HEK293 (cell line): Measurements from ENCODE around the gene GCNT2.

Experiments used
- EGR2 ChIP-seq: fragments of 450-650 bp; formaldehyde crosslinking; IDR thresholded peaks from 2 replicates; pipeline ENCODE4 v1.5.1; 2016; ENCODE audit warnings: low read depth, missing biosample characterization, missing genetic modification characterization
- FEZF1 ChIP-seq: fragments of 450-650 bp; formaldehyde crosslinking; IDR thresholded peaks from 2 replicates; pipeline ENCODE4 v1.5.1; 2016; ENCODE audit warnings: missing biosample characterization, missing genetic modification characterization
- GLI4 ChIP-seq: fragments of 450-650 bp; formaldehyde crosslinking; IDR thresholded peaks from 2 replicates; pipeline ENCODE4 v1.5.1; 2016; ENCODE audit warnings: missing biosample characterization, missing genetic modification characterization
- GLIS2 ChIP-seq: fragments of 450-650 bp; formaldehyde crosslinking; IDR thresholded peaks from 2 replicates; pipeline ENCODE4 v1.5.1; 2016; ENCODE audit warnings: missing biosample characterization, missing genetic modification characterization
- IKZF3 ChIP-seq: fragments of 450-650 bp; IDR thresholded peaks from 2 replicates; pipeline ENCODE4 v1.5.0; 2018; ENCODE audit warnings: missing biosample characterization, mild to moderate bottlenecking, missing genetic modification characterization, moderate library complexity
- KLF1 ChIP-seq: fragments of 450-650 bp; formaldehyde crosslinking; IDR thresholded peaks from 2 replicates; pipeline ENCODE4 v1.5.1; 2016; ENCODE audit warnings: missing biosample characterization, missing genetic modification characterization
- KLF10 ChIP-seq: fragments of 450-650 bp; IDR thresholded peaks from 2 replicates; pipeline ENCODE4 v1.5.1; 2018; ENCODE audit warnings: missing biosample characterization, mild to moderate bottlenecking, missing genetic modification characterization
- RBAK ChIP-seq: fragments of 450-650 bp; formaldehyde crosslinking; IDR thresholded peaks from 2 replicates; pipeline ENCODE4 v1.5.1; 2016; ENCODE audit warnings: missing biosample characterization, missing genetic modification characterization
- ZNF148 ChIP-seq: fragments of 450-650 bp; formaldehyde crosslinking; IDR thresholded peaks from 2 replicates; pipeline ENCODE4 v1.5.0; 2017; ENCODE audit warnings: missing biosample characterization, missing genetic modification characterization, borderline replicate concordance
- ZNF280C ChIP-seq: fragments of 450-650 bp; formaldehyde crosslinking; IDR thresholded peaks from 2 replicates; pipeline ENCODE4 v1.5.1; 2016; ENCODE audit warnings: missing biosample characterization, missing genetic modification characterization
- ZNF521 ChIP-seq: fragments of 450-650 bp; formaldehyde crosslinking; IDR thresholded peaks from 2 replicates; pipeline ENCODE4 v1.5.1; 2017; ENCODE audit warnings: missing biosample characterization, mild to moderate bottlenecking, missing genetic modification characterization
- ZNF529 ChIP-seq: fragments of 450-650 bp; formaldehyde crosslinking; IDR thresholded peaks from 2 replicates; pipeline ENCODE4 v1.5.1; 2017; ENCODE audit warnings: missing genetic modification characterization, missing biosample characterization; ENCODE audit not compliant: insufficient replicate concordance
- ZNF580 ChIP-seq: fragments of 450-650 bp; formaldehyde crosslinking; IDR thresholded peaks from 2 replicates; pipeline ENCODE4 v1.5.1; 2016; ENCODE audit warnings: missing biosample characterization, missing genetic modification characterization
- ZNF621 ChIP-seq: fragments of 450-650 bp; formaldehyde crosslinking; IDR thresholded peaks from 2 replicates; pipeline ENCODE4 v1.5.1; 2017; ENCODE audit warnings: missing biosample characterization, missing genetic modification characterization
- ZNF791 ChIP-seq: fragments of 450-650 bp; formaldehyde crosslinking; IDR thresholded peaks from 2 replicates; pipeline ENCODE4 v1.5.1; 2016; ENCODE audit warnings: missing biosample characterization, missing genetic modification characterization
- ZNF837 ChIP-seq: fragments of 450-650 bp; formaldehyde crosslinking; IDR thresholded peaks from 2 replicates; pipeline ENCODE4 v1.5.1; 2016; ENCODE audit warnings: missing biosample characterization, missing genetic modification characterization
- ZSCAN4 ChIP-seq: fragments of 450-650 bp; formaldehyde crosslinking; IDR thresholded peaks from 2 replicates; pipeline ENCODE4 v1.5.1; 2017; ENCODE audit warnings: missing biosample characterization, missing genetic modification characterization
- ZXDB ChIP-seq: fragments of 450-650 bp; formaldehyde crosslinking; IDR thresholded peaks from 2 replicates; pipeline ENCODE4 v1.5.1; 2016; ENCODE audit warnings: missing biosample characterization, missing genetic modification characterization
- TF ChIP-seq, protein P1 (sequence below): fragments of 450-650 bp; formaldehyde crosslinking; IDR thresholded peaks from 2 replicates; pipeline ENCODE4 v1.5.1; 2016; ENCODE audit warnings: missing biosample characterization, missing genetic modification characterization
- TF ChIP-seq, protein P2 (sequence below): fragments of 450-650 bp; formaldehyde crosslinking; IDR thresholded peaks from 2 replicates; pipeline ENCODE4 v1.5.1; 2016; ENCODE audit warnings: missing biosample characterization, missing genetic modification characterization
- TF ChIP-seq, protein P3 (sequence below): fragments of 450-650 bp; formaldehyde crosslinking; IDR thresholded peaks from 2 replicates; pipeline ENCODE4 v1.5.1; 2016; ENCODE audit warnings: missing biosample characterization, missing genetic modification characterization, borderline replicate concordance

The GCNT2 gene

DNA sequence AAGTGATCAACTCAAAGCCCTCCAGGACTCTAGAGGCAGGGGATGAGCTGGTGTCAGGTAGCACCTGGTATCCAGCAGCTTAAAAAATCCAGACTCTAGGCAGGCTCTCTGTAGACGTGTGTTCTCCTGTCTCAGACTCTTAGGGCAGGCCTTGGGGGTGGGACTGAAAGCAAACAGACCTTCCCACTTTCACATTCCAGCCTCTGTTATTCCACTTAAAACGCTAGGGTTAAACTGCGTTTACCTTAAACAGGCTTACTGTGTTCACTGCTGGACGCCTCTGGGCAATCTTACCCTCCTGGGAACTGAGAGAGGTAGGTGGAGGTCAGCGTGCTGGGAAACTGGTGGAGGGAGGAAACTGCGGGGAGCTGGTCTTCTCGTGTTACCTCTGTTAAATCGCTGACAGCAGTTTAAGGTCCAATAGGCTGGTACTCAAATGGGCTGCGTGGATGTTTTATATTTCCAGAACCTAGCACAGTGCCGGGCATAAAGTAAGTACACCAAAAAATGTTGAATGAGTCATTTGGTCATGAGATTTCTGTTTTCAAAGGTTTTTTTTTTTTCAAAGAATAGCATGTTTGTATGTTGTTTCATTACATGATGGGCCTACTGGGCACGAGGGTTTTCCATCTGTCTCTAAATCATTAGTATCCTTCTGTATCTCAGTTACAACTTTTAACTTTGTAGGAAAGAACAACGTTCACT lies at the start of gene GCNT2 (continued):
- TF ChIP-seq ZNF791: no peak
- TF ChIP-seq ZNF280C: no peak
- TF ChIP-seq, protein P1, sequence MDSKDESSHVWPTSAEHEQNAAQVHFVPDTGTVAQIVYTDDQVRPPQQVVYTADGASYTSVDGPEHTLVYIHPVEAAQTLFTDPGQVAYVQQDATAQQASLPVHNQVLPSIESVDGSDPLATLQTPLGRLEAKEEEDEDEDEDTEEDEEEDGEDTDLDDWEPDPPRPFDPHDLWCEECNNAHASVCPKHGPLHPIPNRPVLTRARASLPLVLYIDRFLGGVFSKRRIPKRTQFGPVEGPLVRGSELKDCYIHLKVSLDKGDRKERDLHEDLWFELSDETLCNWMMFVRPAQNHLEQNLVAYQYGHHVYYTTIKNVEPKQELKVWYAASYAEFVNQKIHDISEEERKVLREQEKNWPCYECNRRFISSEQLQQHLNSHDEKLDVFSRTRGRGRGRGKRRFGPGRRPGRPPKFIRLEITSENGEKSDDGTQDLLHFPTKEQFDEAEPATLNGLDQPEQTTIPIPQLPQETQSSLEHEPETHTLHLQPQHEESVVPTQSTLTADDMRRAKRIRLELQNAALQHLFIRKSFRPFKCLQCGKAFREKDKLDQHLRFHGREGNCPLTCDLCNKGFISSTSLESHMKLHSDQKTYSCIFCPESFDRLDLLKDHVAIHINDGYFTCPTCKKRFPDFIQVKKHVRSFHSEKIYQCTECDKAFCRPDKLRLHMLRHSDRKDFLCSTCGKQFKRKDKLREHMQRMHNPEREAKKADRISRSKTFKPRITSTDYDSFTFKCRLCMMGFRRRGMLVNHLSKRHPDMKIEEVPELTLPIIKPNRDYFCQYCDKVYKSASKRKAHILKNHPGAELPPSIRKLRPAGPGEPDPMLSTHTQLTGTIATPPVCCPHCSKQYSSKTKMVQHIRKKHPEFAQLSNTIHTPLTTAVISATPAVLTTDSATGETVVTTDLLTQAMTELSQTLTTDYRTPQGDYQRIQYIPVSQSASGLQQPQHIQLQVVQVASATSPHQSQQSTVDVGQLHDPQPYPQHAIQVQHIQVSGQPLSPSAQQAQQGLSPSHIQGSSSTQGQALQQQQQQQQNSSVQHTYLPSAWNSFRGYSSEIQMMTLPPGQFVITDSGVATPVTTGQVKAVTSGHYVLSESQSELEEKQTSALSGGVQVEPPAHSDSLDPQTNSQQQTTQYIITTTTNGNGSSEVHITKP (tag by site-specific recombination): peak; percentile 73
- no peak for TF ChIP-seq ZNF621 (tag by site-specific recombination)
- TF ChIP-seq KLF10: peak; percentile 50; the same call in 1 of the 2 replicates
- TF ChIP-seq, protein P2, sequence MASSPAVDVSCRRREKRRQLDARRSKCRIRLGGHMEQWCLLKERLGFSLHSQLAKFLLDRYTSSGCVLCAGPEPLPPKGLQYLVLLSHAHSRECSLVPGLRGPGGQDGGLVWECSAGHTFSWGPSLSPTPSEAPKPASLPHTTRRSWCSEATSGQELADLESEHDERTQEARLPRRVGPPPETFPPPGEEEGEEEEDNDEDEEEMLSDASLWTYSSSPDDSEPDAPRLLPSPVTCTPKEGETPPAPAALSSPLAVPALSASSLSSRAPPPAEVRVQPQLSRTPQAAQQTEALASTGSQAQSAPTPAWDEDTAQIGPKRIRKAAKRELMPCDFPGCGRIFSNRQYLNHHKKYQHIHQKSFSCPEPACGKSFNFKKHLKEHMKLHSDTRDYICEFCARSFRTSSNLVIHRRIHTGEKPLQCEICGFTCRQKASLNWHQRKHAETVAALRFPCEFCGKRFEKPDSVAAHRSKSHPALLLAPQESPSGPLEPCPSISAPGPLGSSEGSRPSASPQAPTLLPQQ (tag by site-specific recombination): peak; percentile 47; the same call in 1 of the 2 replicates
- peak; percentile 80; the same call in 1 of the 2 replicates for TF ChIP-seq ZNF580 (tag by site-specific recombination)
- no peak for TF ChIP-seq GLI4 (tag by site-specific recombination)
- TF ChIP-seq IKZF3: peak; percentile 67
- 0 out of 2 replicates have a peak, but pooled peaks have one; percentile 15 for TF ChIP-seq GLIS2 (tag by site-specific recombination)
- TF ChIP-seq, protein P3, sequence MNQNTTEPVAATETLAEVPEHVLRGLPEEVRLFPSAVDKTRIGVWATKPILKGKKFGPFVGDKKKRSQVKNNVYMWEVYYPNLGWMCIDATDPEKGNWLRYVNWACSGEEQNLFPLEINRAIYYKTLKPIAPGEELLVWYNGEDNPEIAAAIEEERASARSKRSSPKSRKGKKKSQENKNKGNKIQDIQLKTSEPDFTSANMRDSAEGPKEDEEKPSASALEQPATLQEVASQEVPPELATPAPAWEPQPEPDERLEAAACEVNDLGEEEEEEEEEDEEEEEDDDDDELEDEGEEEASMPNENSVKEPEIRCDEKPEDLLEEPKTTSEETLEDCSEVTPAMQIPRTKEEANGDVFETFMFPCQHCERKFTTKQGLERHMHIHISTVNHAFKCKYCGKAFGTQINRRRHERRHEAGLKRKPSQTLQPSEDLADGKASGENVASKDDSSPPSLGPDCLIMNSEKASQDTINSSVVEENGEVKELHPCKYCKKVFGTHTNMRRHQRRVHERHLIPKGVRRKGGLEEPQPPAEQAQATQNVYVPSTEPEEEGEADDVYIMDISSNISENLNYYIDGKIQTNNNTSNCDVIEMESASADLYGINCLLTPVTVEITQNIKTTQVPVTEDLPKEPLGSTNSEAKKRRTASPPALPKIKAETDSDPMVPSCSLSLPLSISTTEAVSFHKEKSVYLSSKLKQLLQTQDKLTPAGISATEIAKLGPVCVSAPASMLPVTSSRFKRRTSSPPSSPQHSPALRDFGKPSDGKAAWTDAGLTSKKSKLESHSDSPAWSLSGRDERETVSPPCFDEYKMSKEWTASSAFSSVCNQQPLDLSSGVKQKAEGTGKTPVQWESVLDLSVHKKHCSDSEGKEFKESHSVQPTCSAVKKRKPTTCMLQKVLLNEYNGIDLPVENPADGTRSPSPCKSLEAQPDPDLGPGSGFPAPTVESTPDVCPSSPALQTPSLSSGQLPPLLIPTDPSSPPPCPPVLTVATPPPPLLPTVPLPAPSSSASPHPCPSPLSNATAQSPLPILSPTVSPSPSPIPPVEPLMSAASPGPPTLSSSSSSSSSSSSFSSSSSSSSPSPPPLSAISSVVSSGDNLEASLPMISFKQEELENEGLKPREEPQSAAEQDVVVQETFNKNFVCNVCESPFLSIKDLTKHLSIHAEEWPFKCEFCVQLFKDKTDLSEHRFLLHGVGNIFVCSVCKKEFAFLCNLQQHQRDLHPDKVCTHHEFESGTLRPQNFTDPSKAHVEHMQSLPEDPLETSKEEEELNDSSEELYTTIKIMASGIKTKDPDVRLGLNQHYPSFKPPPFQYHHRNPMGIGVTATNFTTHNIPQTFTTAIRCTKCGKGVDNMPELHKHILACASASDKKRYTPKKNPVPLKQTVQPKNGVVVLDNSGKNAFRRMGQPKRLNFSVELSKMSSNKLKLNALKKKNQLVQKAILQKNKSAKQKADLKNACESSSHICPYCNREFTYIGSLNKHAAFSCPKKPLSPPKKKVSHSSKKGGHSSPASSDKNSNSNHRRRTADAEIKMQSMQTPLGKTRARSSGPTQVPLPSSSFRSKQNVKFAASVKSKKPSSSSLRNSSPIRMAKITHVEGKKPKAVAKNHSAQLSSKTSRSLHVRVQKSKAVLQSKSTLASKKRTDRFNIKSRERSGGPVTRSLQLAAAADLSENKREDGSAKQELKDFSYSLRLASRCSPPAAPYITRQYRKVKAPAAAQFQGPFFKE (tag by site-specific recombination): no peak
- TF ChIP-seq ZNF148: no peak
- TF ChIP-seq ZNF521: no peak
- no peak for TF ChIP-seq ZSCAN4
- peak; percentile 55; the same call in 1 of the 2 replicates for TF ChIP-seq FEZF1
- TF ChIP-seq RBAK (tag by site-specific recombination): no peak
- no peak for TF ChIP-seq ZNF529 (tag by site-specific recombination)
- TF ChIP-seq ZXDB (tag by site-specific recombination): peak; percentile 63
- peak; percentile 54; the same call in 1 of the 2 replicates for TF ChIP-seq KLF1 (tag by site-specific recombination)
- no peak for TF ChIP-seq ZNF837 (tag by site-specific recombination)
- peak; percentile 91 for TF ChIP-seq EGR2 (tag by site-specific recombination)
